ENCODE results near the gene ZNF17.
"Not testable (repeated sequence)": the region's sequence is repeated elsewhere in the genome, so short reads cannot be mapped to it uniquely, and the experiment has no call there.

The ZNF17 gene

GRCh38 chr19:57410877-57411671 lies at the start of gene ZNF17:
Gene ZNF17 (plus strand): TSS chr19:57411161. CDS start chr19:57413616, 2,455 bp downstream.
- peak; percentile 87 for DNase-seq

GRCh38 chr19:57362419-57362818 lies 48.5 kb upstream of the ZNF17 start:
- no peak for DNase-seq

- DNase-seq, result peak; percentile 98
Observed at GRCh38 chr19:57362997-57363687, 47.8 kb upstream of the ZNF17 start, which contains the start of the genes TRAPPC2B and ZNF547. Gene TRAPPC2B (plus strand): TSS chr19:57363551. CDS start chr19:57364834, 1,283 bp downstream. Gene ZNF547 (plus strand): TSS chr19:57363551. CDS start chr19:57368556, 5,005 bp downstream.

GRCh38 chr19:57363688-57364181 lies 47.2 kb upstream of the ZNF17 start:
- no peak for DNase-seq

GRCh38 chr19:57366776-57367175 lies 44.2 kb upstream of the ZNF17 start:
- no peak for DNase-seq

GRCh38 chr19:57374179-57374578 lies 36.8 kb upstream of the ZNF17 start:
- DNase-seq, result no peak

GRCh38 chr19:57374647-57375046 lies 36.3 kb upstream of the ZNF17 start:
- not testable (repeated sequence) for DNase-seq

- DNase-seq, result no peak
Observed at GRCh38 chr19:57376151-57376550, 34.8 kb upstream of the ZNF17 start.

GRCh38 chr19:57377498-57378146 lies 33.3 kb upstream of the ZNF17 start:
- no peak for DNase-seq

GRCh38 chr19:57380923-57381322 lies 30.0 kb upstream of the ZNF17 start:
- DNase-seq, result no peak

- no peak for DNase-seq
Observed at GRCh38 chr19:57382806-57383488, 28.0 kb upstream of the ZNF17 start.

GRCh38 chr19:57389194-57389729 lies 21.7 kb upstream of the ZNF17 start:
- DNase-seq, result no peak

- DNase-seq, result peak; percentile 96
Observed at GRCh38 chr19:57389730-57390598, 21.0 kb upstream of the ZNF17 start, which contains the start of gene ZNF548. Gene ZNF548 (plus strand): TSS chr19:57389854. CDS start chr19:57390100, 246 bp downstream.

GRCh38 chr19:57395710-57396109 lies 15.3 kb upstream of the ZNF17 start:
- DNase-seq, result no peak

- DNase-seq, result no peak
Observed at GRCh38 chr19:57398868-57399267, 12.1 kb upstream of the ZNF17 start.

GRCh38 chr19:57403737-57404563 lies 7.0 kb upstream of the ZNF17 start:
- no peak for DNase-seq

GRCh38 chr19:57406516-57407123 lies 4.3 kb upstream of the ZNF17 start:
- DNase-seq, result peak; percentile 59

- no peak for DNase-seq
Observed at GRCh38 chr19:57419439-57419838, 8.5 kb downstream of the ZNF17 start.

GRCh38 chr19:57421037-57421436 lies 10.1 kb downstream of the ZNF17 start:
- no peak for DNase-seq
